KMS-11 (cell line): ENCODE measurements around the gene FLT3LG.
A peak's percentile ranks its signal among the peaks of the same experiment; 100 is the strongest.

Source experiments
- H2AFZ ChIP-seq: fragments of 200-600 bp; sonication (generic); 2 replicates; pipeline ENCODE4 v1.6.1; 2016; ENCODE audit warnings: antibody characterized with exemption, mixed run types, low read depth
- H3K27ac ChIP-seq: fragments of 200-600 bp; sonication (generic); 2 replicates; pipeline ENCODE4 v1.6.1; 2016; ENCODE audit warnings: mild to moderate bottlenecking, mixed run types
- H3K27me3 ChIP-seq: fragments of 200-600 bp; sonication (generic); 2 replicates; pipeline ENCODE4 v1.6.1; 2017; ENCODE audit warnings: mild to moderate bottlenecking, low read depth, mixed run types, moderate library complexity; ENCODE audit not compliant: insufficient read depth
- H3K36me3 ChIP-seq: fragments of 200-600 bp; sonication (generic); 2 replicates; pipeline ENCODE4 v1.6.1; 2017; ENCODE audit warnings: mild to moderate bottlenecking, mixed run types; ENCODE audit not compliant: insufficient read depth
- H3K4me1 ChIP-seq: fragments of 200-600 bp; sonication (generic); 2 replicates; pipeline ENCODE4 v1.6.1; 2016; ENCODE audit warnings: mild to moderate bottlenecking, low read depth, mixed run types; ENCODE audit not compliant: poor library complexity, severe bottlenecking
- H3K4me2 ChIP-seq: fragments of 200-600 bp; sonication (generic); 2 replicates; pipeline ENCODE4 v1.7.0; 2016; ENCODE audit warnings: mild to moderate bottlenecking, mixed run types
- H3K4me3 ChIP-seq: fragments of 200-600 bp; sonication (generic); IDR thresholded peaks from 2 replicates; pipeline ENCODE4 v1.6.1; 2017; ENCODE audit warnings: low read depth, low read length, mixed read lengths; ENCODE audit not compliant: insufficient read depth
- H3K79me2 ChIP-seq: fragments of 200-600 bp; sonication (generic); 2 replicates; pipeline ENCODE4 v1.6.1; 2016; ENCODE audit warnings: low read depth, mixed run types; ENCODE audit not compliant: insufficient read depth
- H3K9ac ChIP-seq: fragments of 200-600 bp; sonication (generic); 2 replicates; pipeline ENCODE4 v1.6.1; 2016; ENCODE audit warnings: mild to moderate bottlenecking, mixed run types
- H4K20me1 ChIP-seq: fragments of 200-600 bp; sonication (generic); 2 replicates; pipeline ENCODE4 v1.6.1; 2016; ENCODE audit warnings: mild to moderate bottlenecking, mixed run types; ENCODE audit not compliant: insufficient read depth
- TF ChIP-seq, protein P1 (sequence below): fragments of 200-600 bp; sonication (generic); conservative IDR thresholded peaks from 2 replicates; pipeline ENCODE4 v1.6.1; 2017; ENCODE audit warnings: low read depth, mild to moderate bottlenecking, antibody characterized with exemption, low read length, moderate library complexity, mixed read lengths

FLT3LG gene

GRCh38 chr19:49491030-49491803, 17.2 kb downstream of the FLT3LG start:
- H3K27me3 ChIP-seq, result no peaks in the 10 kb centered on the region
- H2AFZ ChIP-seq, result no peak overlapping the region
- TF ChIP-seq, protein P1, sequence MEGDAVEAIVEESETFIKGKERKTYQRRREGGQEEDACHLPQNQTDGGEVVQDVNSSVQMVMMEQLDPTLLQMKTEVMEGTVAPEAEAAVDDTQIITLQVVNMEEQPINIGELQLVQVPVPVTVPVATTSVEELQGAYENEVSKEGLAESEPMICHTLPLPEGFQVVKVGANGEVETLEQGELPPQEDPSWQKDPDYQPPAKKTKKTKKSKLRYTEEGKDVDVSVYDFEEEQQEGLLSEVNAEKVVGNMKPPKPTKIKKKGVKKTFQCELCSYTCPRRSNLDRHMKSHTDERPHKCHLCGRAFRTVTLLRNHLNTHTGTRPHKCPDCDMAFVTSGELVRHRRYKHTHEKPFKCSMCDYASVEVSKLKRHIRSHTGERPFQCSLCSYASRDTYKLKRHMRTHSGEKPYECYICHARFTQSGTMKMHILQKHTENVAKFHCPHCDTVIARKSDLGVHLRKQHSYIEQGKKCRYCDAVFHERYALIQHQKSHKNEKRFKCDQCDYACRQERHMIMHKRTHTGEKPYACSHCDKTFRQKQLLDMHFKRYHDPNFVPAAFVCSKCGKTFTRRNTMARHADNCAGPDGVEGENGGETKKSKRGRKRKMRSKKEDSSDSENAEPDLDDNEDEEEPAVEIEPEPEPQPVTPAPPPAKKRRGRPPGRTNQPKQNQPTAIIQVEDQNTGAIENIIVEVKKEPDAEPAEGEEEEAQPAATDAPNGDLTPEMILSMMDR, result no peak
- H3K4me3 ChIP-seq, result no peak overlapping the region
- peaks cover 37% of the 10 kb centered on the region for H3K79me2 ChIP-seq
- peaks cover 17% of the 10 kb centered on the region for H3K4me1 ChIP-seq
- H3K27ac ChIP-seq, result peak overlapping the region; percentile 94; the same call in 1 of the 2 replicates
- peaks cover 14% of the 10 kb centered on the region for H4K20me1 ChIP-seq
- no peak overlapping the region for H3K4me2 ChIP-seq
- H3K36me3 ChIP-seq, result peaks cover 41% of the 10 kb centered on the region; the same call in 1 of the 2 replicates
- H3K9ac ChIP-seq, result no peak overlapping the region; the same call in 1 of the 2 replicates

DNA sequence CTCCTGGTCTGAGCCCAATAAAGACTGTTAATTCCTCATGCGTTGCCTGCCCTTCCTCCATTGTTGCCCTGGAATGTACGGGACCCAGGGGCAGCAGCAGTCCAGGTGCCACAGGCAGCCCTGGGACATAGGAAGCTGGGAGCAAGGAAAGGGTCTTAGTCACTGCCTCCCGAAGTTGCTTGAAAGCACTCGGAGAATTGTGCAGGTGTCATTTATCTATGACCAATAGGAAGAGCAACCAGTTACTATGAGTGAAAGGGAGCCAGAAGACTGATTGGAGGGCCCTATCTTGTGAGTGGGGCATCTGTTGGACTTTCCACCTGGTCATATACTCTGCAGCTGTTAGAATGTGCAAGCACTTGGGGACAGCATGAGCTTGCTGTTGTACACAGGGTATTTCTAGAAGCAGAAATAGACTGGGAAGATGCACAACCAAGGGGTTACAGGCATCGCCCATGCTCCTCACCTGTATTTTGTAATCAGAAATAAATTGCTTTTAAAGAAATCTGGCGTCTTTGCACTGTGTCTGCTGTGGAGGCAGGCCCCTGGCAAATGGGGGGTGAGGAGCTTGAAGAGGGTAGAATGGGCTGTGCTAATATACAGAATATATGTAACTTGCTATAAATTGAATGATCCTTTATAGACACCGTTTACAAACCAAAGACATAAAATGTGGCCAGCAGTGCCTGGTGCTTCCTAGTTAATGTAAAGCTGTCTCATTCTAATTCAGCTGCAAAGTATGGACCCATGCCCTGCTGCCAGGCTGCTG, 18.0 kb downstream of the FLT3LG start:
- Histone ChIP-seq H3K79me2 (peaks cover 44% of the 10 kb centered on the region), H2AFZ (no peak overlapping the region), H3K27me3 (no peaks in the 10 kb centered on the region), H3K9ac (no peak overlapping the region), H3K4me3 (no peak overlapping the region), H3K36me3 (peaks cover 41% of the 10 kb centered on the region; the same call in 1 of the 2 replicates), H3K27ac (peak overlapping the region; percentile 20; the same call in 1 of the 2 replicates), H3K4me1 (peaks cover 17% of the 10 kb centered on the region), H4K20me1 (peaks cover 14% of the 10 kb centered on the region), H3K4me2 (no peak overlapping the region)
- TF ChIP-seq, protein P1, result no peak

DNA sequence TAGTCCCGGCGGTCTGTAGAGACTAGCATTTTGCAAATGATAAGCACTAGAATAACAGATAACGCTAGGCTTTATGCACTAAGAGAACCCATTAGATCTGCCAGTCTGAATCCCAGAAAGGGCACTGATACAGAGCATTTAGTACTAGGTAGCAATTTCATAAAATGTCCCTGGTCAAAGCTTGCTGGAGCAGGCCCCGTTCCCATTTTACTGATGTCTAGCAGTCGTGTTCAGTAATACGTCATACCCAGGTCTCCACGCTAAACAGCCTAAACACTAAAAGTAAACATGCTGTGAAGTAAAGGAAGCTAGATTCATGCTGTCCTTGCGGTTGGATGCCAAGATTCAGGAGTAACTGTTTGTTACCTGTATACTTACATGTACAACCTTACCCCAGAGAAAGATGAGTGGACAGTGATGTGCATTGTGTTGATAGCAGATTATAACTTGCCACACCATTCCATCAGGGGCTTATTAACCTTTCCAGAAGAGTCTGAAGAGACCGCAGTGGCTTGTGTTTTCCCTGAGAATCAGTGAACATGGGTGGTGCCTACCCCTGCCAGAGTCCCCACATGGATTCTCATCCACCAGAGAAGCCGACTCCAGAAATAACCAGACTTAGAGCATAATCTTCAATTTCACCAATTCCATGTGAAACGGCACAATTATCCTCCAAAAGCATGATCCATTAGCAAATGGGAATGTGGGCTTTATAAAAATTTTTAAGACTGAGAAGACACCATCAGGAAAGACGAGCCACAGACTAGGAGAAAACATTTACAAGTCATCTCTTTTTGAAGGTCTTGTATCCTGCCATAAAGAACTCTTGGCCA, 18.8 kb downstream of the FLT3LG start:
- Histone ChIP-seq H3K79me2 (peaks cover 48% of the 10 kb centered on the region), H3K27me3 (no peaks in the 10 kb centered on the region), H3K4me2 (no peak overlapping the region), H2AFZ (no peak overlapping the region), H3K4me3 (no peak overlapping the region), H3K4me1 (peaks cover 24% of the 10 kb centered on the region), H3K9ac (no peak overlapping the region; the same call in 1 of the 2 replicates), H3K27ac (peak overlapping the region; percentile 20; the same call in 1 of the 2 replicates), H3K36me3 (peaks cover 41% of the 10 kb centered on the region; the same call in 1 of the 2 replicates), H4K20me1 (peaks cover 14% of the 10 kb centered on the region)
- TF ChIP-seq, protein P1, result no peak

DNA sequence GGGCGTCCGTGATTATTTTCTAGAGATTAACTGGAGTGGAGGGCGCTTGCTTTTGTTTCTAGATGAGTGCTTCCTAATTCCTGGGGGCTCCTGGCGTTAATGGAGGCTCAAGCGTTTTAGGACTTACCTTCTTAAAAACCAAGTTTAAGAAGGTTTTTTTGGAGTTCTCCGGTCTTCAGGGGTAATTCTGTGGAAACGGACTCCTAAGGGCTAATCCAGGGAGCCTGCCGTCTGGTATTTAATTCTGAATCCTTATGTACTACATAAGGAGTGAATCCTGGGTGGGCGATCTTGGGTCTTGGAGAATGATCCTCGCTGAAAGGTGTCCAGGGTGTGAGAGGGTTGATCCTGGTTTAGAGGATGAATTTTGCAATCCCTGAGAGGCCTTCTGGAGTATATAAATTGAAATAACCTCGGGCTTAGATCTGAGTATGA, 22.6 kb downstream of the FLT3LG start:
- Histone ChIP-seq H2AFZ (no peak overlapping the region), H3K79me2 (peaks cover 26% of the 10 kb centered on the region), H3K4me1 (peaks cover 31% of the 10 kb centered on the region), H3K9ac (peak overlapping the region; percentile 91), H3K4me3 (no peak overlapping the region), H3K27ac (peak overlapping the region; percentile 66), H3K27me3 (no peaks in the 10 kb centered on the region), H3K4me2 (peak overlapping the region; percentile 62), H4K20me1 (peaks cover 5% of the 10 kb centered on the region; the same call in 1 of the 2 replicates), H3K36me3 (peaks cover 23% of the 10 kb centered on the region; the same call in 1 of the 2 replicates)
- TF ChIP-seq, protein P1, result no peak
